Astrocyte of the cerebellum (primary cell): ENCODE results near the gene ODR4.

Source experiments
- DNase-seq: peaks from one replicate; pipeline ENCODE4 v3.0.0-alpha.2; 2011; ENCODE audit warnings: low read depth
- H3K4me3 ChIP-seq: 2 replicates; pipeline ENCODE4 v1.5.1; 2011; ENCODE audit warnings: mild to moderate bottlenecking, low read depth, low read length, moderate library complexity
- CTCF ChIP-seq: IDR thresholded peaks from 2 replicates; pipeline ENCODE4 v1.5.1; 2012; ENCODE audit warnings: low read length, low read depth, moderate library complexity, mild to moderate bottlenecking; ENCODE audit errors: missing control alignments
- in situ Hi-C: cut with HindIII; loops from 2 replicates; pipeline ENCODE4 v1.10.0; 2017; ENCODE audit warnings: low sequenced_read_pairs

The ODR4 gene

DNA sequence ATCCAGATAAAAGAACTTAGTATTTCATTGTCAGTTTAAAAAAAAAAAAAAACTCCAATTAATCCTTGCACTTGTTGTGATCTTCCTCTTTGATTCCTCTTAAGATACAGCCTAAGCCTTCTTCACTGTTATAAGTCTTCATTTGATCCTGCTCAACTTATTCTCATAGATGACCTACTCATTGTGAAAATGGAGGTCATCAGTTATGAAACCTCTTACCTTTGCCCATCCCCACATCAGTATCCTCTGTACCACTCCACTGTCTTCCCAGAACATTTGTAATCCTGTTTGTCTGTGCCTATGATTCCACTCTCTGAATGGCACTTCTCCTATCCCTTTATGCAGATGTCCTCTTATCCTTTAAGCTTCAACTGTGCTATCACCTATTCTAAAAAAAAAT lies 28.0 kb downstream of the ODR4 start:
- no peak for TF ChIP-seq CTCF
- no peak overlapping the region for H3K4me3 ChIP-seq
- in situ Hi-C loops, result no loop called here
- DNase-seq, result no peak

DNA sequence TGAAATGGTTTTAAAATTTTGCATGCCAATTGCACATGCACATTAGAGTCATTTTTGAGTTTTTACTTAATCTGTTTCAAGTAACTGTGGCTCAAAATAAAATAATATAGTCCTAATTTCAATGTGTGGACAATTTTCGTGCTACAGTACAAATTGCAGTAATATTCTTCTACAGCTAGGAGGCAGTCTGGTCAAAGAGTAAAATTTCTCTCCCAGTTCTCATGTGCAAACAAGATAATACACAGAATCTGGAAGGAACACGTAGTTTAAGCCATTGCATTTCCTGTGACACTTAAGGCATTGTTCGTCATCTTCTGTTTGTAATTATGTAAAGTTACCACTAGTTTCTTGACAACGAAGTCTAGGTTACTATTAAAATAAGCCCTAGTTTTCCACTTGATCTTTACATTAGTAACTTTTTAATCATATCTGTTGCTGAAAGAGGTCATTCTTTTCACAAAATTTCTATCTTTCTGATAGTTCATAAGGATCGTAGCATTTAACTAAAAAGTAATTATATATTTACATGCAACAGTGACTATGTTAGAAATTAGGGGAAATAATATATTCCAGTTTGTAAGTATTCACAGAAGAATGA lies 28.9 kb downstream of the ODR4 start:
- peak; percentile 23 for DNase-seq
- in situ Hi-C loops, result no loop called here
- TF ChIP-seq CTCF, result peak; percentile 56
- H3K4me3 ChIP-seq, result no peak overlapping the region

DNA sequence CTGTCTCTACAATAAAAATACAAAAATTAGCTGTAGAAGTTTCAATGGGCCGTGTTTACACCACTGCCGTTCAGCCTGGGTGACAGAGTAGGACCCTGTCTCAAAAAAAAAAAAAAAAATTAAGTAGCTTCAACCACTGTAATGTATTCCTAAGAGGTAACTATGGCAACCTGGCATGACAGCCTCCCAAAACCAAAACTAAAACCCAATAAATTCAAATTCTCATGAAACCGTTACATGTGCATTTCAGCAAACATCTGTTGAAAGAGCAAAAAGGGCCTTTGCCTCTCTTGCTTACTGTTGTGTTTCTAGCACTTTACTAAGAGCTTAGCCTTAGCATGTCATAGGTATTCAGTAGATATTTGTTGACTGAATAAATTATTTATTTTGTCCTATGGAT lies 33.5 kb downstream of the ODR4 start:
- TF ChIP-seq CTCF, result no peak
- DNase-seq, result no peak
- in situ Hi-C loops, result no loop called here
- H3K4me3 ChIP-seq, result no peak overlapping the region

GRCh38 chr1:186413319-186413718 lies 37.7 kb downstream of the ODR4 start:
- TF ChIP-seq CTCF, result no peak
- no peak for DNase-seq
- H3K4me3 ChIP-seq, result no peak overlapping the region
- in situ Hi-C loops, result no loop called here

GRCh38 chr1:186418503-186418902 lies 42.9 kb downstream of the ODR4 start:
- TF ChIP-seq CTCF, result no peak
- no peak for DNase-seq
- in situ Hi-C loops, result no loop called here
- no peak overlapping the region for H3K4me3 ChIP-seq

- in situ Hi-C loops, result no loop called here
- no peak overlapping the region for H3K4me3 ChIP-seq
- DNase-seq, result no peak
- no peak for TF ChIP-seq CTCF
Observed at GRCh38 chr1:186420311-186420710, 44.7 kb downstream of the ODR4 start.
